HG02885 (cell line): Measurements from ENCODE around the gene MTMR4.
"Not testable (repeated sequence)": the region's sequence is repeated elsewhere in the genome, so short reads cannot be mapped to it uniquely, and the experiment has no call there.

Experiments
- ATAC-seq: cut with Tn5 transposase; IDR thresholded peaks from one replicate; pipeline ENCODE4 v1.9.1; 2021; ENCODE audit warnings: mild to moderate bottlenecking; ENCODE audit not compliant: unreplicated experiment, poor library complexity

MTMR4 gene

GRCh38 chr17:58513965-58514769, at the start of gene MTMR4:
TSS of gene MTMR4 (minus strand) at chr17:58514638. CDS start at chr17:58514407, 231 bp downstream.
- ATAC-seq: peak; percentile 27

DNA sequence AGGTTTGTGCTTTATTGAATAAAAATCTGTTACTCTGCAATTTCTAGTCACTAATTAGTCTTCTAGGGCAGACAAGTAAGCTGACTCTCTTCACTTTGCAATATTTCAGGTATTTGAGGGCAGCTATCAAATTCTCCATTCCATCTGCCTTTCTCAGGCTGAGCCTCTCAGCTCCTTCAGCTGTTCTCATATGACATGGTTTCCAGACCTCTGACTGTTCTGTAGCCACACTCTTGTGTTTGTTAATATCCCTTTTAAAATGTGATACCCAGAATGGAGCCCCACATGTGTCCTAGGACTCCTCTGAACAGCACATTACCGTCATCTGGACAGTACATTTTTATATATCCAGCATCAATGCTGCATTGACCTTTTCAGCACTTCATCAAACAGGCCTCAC, 46.1 kb upstream of the MTMR4 start:
- ATAC-seq: no peak

GRCh38 chr17:58557981-58558380, 43.5 kb upstream of the MTMR4 start:
- ATAC-seq: no peak

- no peak for ATAC-seq
These were observed 42.4 kb upstream of the MTMR4 start for GRCh38 chr17:58556833-58557250.

DNA sequence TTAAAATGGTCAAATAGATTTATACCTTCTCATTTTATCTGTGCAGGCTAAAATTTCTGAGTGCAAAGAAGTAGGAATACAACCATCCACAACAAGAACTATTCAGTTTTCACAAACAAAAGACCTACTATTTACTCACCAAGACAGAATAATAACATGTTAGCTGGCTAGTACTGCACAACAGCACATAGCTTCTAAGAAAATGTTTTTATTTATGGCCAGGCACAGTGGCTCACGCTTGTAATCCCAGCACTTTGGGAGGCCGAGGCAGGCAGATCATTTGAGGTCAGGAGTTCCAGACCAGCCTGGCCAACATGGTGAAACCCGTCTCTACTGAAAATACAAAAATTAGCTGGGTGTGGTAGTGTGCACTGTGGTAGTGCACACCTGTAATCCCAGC, 40.7 kb upstream of the MTMR4 start:
- ATAC-seq: not testable (repeated sequence)

- no peak for ATAC-seq
These were observed 26.8 kb upstream of the MTMR4 start for GRCh38 chr17:58541249-58541648.

- no peak for ATAC-seq
These were observed 25.3 kb upstream of the MTMR4 start for GRCh38 chr17:58539698-58540097.

GRCh38 chr17:58538811-58539409, 24.5 kb upstream of the MTMR4 start:
- ATAC-seq: no peak

DNA sequence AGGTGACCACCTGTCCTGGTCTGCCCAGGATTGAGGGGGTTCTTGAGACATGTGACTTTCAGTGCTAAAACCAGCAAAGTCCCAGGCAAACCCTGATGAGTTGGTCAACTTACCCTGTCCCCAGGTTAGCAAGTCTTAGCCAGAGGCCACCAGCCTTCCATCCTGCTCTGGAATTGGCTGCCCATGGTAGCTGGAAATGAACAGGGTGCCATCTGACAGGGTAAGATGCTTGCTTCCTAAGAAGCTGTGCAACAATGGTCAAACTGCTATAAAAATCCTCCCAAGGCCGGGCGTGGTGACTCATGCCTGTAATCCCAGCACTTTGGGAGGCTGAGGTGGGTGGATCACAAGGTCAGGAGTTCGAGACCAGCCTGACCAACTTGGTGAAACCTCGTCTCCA, 22.8 kb upstream of the MTMR4 start:
- ATAC-seq: no peak

DNA sequence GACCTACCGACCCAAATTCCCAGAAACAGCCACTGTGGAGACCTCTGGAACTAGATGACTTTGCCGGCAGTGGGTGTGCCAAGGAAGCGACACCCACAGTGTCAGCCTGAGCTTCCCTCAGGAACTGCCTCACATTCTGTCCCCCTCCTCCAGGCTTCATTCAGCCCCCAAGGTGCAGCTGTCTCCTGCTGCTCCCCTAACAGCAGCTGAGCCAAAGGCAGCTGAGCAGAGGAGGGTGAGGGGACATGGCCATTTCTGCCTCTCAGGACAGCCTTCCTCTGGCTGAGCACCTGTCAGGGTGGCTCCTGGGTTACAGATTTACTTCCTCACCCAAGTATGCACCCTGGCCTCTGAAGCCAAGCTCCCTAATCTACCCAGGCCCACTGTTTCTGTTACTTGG, 22.1 kb upstream of the MTMR4 start:
- ATAC-seq: no peak

- ATAC-seq: no peak
These were observed 21.0 kb upstream of the MTMR4 start for GRCh38 chr17:58535431-58535830.

DNA sequence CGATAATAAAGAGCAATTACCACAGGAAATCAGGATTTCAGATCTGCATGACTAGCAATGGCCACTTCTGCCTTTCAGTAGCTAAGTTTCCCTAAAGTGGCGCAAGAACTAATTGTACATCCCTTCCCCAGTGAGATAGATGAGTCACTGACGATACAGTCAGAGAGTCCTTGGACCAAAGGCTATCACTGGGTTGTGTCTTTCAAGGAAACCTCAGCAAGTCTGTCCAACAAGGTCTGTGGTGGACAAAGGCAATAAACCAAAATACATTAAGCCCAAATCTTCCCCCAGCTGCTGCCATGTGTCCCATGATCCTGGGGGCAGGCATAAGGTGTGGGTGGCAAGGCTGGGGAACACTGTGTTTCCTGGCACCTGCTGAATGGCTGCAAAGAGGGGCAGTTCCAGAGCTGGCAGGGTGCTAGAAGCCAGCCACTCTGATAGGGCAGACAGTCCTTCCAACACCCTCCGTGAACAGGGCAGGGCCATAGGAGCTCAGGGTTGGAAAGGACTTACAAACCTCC, 20.5 kb upstream of the MTMR4 start:
- ATAC-seq: no peak

GRCh38 chr17:58534331-58534730, 19.9 kb upstream of the MTMR4 start:
- ATAC-seq: no peak

DNA sequence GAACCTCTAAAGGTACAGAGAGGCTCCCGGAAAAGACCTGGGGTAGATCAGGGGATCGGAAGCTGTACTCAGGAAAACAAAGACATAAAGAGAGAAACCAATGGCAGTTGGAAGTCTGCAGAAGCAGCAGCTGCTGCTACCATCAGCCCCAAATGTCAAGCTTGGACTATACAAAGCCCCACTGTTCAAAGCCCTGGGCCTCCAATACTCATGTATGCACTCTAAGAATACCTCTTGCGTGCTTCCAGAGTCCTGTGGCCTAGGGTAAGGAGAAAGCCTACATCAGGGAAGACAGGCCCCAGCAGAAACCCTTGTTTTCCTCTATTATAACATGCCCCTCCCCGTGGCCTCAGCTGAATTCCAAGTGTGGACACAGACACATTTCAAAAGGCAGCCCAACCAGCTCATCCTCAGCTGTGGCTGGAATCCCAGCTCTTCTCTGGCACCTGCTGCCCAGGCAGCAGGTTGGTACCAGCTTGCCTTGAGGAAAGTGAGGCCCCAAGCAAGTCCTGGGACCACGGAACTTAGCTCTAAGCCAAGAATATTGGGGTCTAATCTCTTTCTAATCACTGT, 19.3 kb upstream of the MTMR4 start:
- ATAC-seq: no peak

- no peak for ATAC-seq
These were observed 18.1 kb upstream of the MTMR4 start for GRCh38 chr17:58532555-58532951.

DNA sequence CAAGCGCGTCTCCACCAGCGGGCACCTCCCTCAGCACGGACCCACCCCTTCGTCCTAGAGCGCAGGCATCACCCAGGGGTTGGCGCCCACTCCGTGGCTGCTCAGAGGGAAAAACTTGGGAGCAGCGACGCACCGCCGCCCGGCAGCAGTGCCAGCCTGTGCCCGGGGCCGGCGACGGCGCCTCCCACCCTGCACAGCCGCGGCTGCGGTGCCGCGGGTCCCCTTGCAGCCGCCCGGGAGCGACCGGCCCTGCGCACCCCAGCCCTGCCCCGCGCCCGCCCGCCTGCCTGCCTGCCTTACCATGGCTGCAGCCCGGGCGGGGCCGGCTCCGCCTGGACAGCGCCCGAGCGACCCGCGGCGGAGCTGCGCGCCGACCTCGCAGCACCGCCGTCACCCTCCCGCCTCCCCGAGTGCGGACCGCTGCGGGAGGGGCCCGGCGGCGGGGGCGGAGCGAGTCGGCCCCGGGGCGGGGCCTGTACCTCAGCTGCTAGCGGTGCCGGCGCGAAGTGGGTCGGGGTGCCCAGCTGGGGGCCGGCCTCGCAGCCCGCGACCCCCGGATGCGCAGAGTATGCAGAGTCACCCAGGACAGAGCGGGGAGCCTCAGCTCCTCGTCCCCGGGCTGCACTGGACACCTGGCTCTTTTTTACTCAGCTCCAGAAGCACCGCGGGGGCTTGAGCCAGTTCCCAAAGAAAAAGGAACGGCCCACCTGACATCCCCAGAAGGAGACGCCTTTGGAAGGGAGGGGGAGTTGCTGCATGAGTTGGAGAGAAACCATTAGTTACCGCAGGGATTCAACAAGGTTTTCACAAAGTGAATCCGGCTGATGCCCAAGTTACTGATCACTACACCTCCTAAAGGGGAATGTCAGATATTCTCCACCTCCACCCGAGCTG, 17.5 kb upstream of the MTMR4 start:
- peak; percentile 61 for ATAC-seq

DNA sequence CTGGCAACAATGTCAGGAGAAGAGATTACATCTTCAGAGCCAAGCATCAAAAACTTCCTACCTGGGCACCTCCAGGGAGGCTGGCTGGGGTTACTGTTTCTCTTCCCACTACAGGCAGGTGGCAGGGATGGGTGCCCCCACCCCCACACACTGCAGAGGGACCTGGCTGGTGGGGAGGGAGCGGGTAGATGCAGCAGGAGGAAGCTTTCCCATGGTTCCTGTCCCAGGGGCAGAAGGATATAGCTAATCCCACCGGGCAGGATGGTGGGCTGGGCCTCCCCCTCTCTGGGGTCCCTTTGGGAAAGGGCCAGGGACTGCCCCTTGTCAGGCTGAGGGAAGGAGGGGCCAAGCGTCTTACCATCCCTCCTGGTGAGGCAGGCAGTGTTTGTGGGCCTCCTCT, 16.7 kb upstream of the MTMR4 start:
- no peak for ATAC-seq

DNA sequence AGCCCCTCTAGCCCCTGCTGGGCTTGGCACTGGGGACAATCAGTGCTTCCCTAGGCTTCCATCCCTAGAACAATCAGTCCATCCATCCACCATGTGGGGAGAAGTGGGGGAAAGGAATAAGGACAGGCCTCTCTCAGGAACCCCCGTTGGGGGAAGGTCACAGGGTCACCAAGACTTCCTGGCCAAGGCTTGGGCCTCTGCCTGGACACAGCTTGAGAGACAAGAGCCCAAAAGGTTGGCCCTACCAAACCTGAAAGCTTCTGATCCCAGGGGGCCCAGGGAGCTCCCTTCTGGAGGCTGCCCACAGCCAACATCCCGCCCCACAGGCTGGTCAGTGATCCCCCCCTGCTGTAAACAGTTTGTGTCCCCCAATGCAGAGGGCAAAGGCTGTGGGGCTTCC, 16.2 kb upstream of the MTMR4 start:
- ATAC-seq: no peak

- ATAC-seq: no peak
These were observed 14.8 kb upstream of the MTMR4 start for GRCh38 chr17:58529275-58529674.

DNA sequence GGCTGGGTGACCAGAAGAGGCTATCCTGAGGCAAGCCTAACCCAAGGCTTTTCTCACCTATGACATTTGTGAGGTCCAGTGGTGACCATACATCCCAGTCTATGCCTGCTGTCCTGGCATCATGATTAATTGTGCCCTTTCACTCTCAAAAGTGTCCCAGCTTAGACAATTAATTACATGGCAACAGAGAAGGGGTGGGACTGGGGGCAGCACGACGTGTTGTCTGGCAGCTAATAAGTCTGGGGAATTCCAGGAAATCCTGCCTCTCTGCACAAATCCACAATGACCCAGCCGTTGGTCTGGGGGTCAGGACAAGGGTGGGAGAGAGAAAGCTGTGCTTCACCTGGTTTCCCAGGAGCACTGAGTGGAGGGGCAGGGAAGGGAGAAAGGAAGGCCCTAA, 14.0 kb upstream of the MTMR4 start:
- ATAC-seq: no peak
